GM12878 (cell line): ENCODE measurements around the gene ITGB3BP. TPM values are rescaled to one million over a fixed set of nuclear protein-coding genes. Genes with fewer than 3 reads are reported as not detected.

Experiments
- ATAC-seq: fragments of 200-7000 bp; cut with Tn5 transposase; 3 replicates; pipeline ENCODE4 v1.9.1; 2020; ENCODE audit warnings: mild to moderate bottlenecking, moderate library complexity
- BruUV-seq: library from RNA; stranded (reverse); fragments of 400-500 nt; replicated peaks from 2 replicates; lab custom pipeline; 2021; lab: Mats Ljungman, UMichigan
- CTCF ChIA-PET: fragments of 300-600 bp; sonication (Branson Sonifier 250); formaldehyde crosslinking; extraction: SDS; loops from one replicate; lab custom pipeline; 2021; ENCODE audit warnings: inconsistent platforms; lab: Yijun Ruan, JAX
- POLR2A ChIA-PET: fragments of 350-600 bp; formaldehyde crosslinking; extraction: SDS; loops from one replicate; lab custom pipeline; 2021; ENCODE audit warnings: inconsistent platforms; lab: Charles Lee
- RAD21 ChIA-PET: fragments of 300-600 bp; sonication (Branson Sonifier 250); formaldehyde crosslinking; loops from one replicate; lab custom pipeline; 2023; ENCODE audit warnings: antibody characterized with exemption; ENCODE audit not compliant: unreplicated experiment; lab: Charles Lee
- SMC1A ChIA-PET: fragments of 300-600 bp; sonication (Branson Sonifier 250); formaldehyde crosslinking; loops from one replicate; lab custom pipeline; 2023; ENCODE audit not compliant: unreplicated experiment, uncharacterized antibody; lab: Charles Lee
- DNase-seq: peaks from one replicate; pipeline ENCODE4 v3.0.0-alpha.2; 2011; ENCODE audit warnings: low read depth, low spot score
- FAIRE-seq: peaks from 3 replicates; lab custom pipeline; 2011; peaks lifted over from hg19 to GRCh38; lab: Jason Lieb, UNC
- H2AFZ ChIP-seq: 2 replicates; pipeline ENCODE4 v1.6.0; 2011; ENCODE audit warnings: low read depth, low read length, control low read depth; ENCODE audit not compliant: control insufficient read depth
- H3K27ac ChIP-seq: 2 replicates; pipeline ENCODE4 v1.5.1; 2011; ENCODE audit warnings: control low read depth; ENCODE audit not compliant: control insufficient read depth, insufficient read depth
- H3K27me3 ChIP-seq, 2 experiments: replicated peaks in 1 of 2; 2 replicates each; pipeline versions ENCODE4 v1.6.0 to v1.6.1; 2011; ENCODE audit warnings: low read length in 1 of 2; ENCODE audit not compliant: control insufficient read depth in 2 of 2, insufficient read depth in 2 of 2
- H3K36me3 ChIP-seq, 2 experiments: 2 replicates each; pipeline ENCODE4 v1.5.1; 2011; ENCODE audit warnings: low read length in 1 of 2; ENCODE audit not compliant: control insufficient read depth in 2 of 2, insufficient read depth in 2 of 2
- H3K4me1 ChIP-seq: 2 replicates; pipeline ENCODE4 v1.6.1; 2011; ENCODE audit warnings: mild to moderate bottlenecking, low read length, moderate library complexity, mixed read lengths; ENCODE audit not compliant: control insufficient read depth, insufficient read depth
- H3K4me2 ChIP-seq: 2 replicates; pipeline ENCODE4 v1.6.0; 2011; ENCODE audit warnings: control low read depth; ENCODE audit not compliant: control insufficient read depth, insufficient read depth
- H3K4me3 ChIP-seq: fragments of 200-600 bp; sonication (generic); 2 replicates; pipeline ENCODE4 v1.5.1; 2016
- H3K79me2 ChIP-seq: 2 replicates; pipeline ENCODE4 v1.6.0; 2011; ENCODE audit warnings: low read length; ENCODE audit not compliant: control insufficient read depth, insufficient read depth
- H3K9ac ChIP-seq: 2 replicates; pipeline ENCODE4 v1.8.0; 2011; ENCODE audit warnings: low read length, control low read depth, mixed read lengths; ENCODE audit not compliant: control insufficient read depth, insufficient read depth
- H3K9me3 ChIP-seq: replicated peaks from 3 replicates; pipeline ENCODE4 v1.5.1; 2011; ENCODE audit warnings: mild to moderate bottlenecking, low read length; ENCODE audit not compliant: control insufficient read depth, insufficient read depth
- H4K20me1 ChIP-seq: 2 replicates; pipeline ENCODE4 v1.6.0; 2011; ENCODE audit not compliant: control insufficient read depth, insufficient read depth
- BMI1 ChIP-seq: fragments of 450-650 bp; IDR thresholded peaks from 2 replicates; pipeline ENCODE4 v1.6.1; 2016; ENCODE audit warnings: mild to moderate bottlenecking, moderate library complexity, borderline replicate concordance
- BRCA1 ChIP-seq: IDR thresholded peaks from 2 replicates; pipeline ENCODE4 v1.6.1; 2011; ENCODE audit warnings: low read depth, low read length, improper control_type of control experiment
- GATAD2B ChIP-seq: fragments of 450-650 bp; conservative IDR thresholded peaks from 2 replicates; pipeline ENCODE4 v1.6.1; 2017; ENCODE audit warnings: low read depth, mild to moderate bottlenecking, moderate library complexity
- IKZF2 ChIP-seq, 2 experiments: fragments of 450-650 bp; IDR thresholded peaks; 2 replicates each; pipeline ENCODE4 v1.6.1; 2017; ENCODE audit warnings: mild to moderate bottlenecking in 2 of 2, moderate library complexity in 2 of 2
- KDM1A ChIP-seq: fragments of 200-600 bp; sonication (generic); IDR thresholded peaks from 2 replicates; pipeline ENCODE4 v1.6.1; 2016; ENCODE audit warnings: borderline replicate concordance
- MAX ChIP-seq: IDR thresholded peaks from 2 replicates; pipeline ENCODE4 v1.6.1; 2012; ENCODE audit warnings: low read depth, low read length, improper control_type of control experiment
- MEF2A ChIP-seq: IDR thresholded peaks from 2 replicates; pipeline ENCODE4 v1.6.1; 2011; ENCODE audit warnings: low read depth, mild to moderate bottlenecking, low read length, moderate library complexity; ENCODE audit not compliant: insufficient read depth
- MXI1 ChIP-seq: fragments of 150-350 bp; IDR thresholded peaks from 2 replicates; pipeline ENCODE4 v1.6.1; 2011; ENCODE audit warnings: low read depth, mild to moderate bottlenecking, inconsistent platforms, low read length, improper control_type of control experiment
- PKNOX1 ChIP-seq: fragments of 450-650 bp; IDR thresholded peaks from 2 replicates; pipeline ENCODE4 v1.6.1; 2016; ENCODE audit warnings: mild to moderate bottlenecking
- POLR2AphosphoS2 ChIP-seq: IDR thresholded peaks from 2 replicates; pipeline ENCODE4 v1.6.1; 2011; ENCODE audit warnings: low read depth, mild to moderate bottlenecking, low read length, improper control_type of control experiment, moderate library complexity
- RFX5 ChIP-seq: IDR thresholded peaks from 2 replicates; pipeline ENCODE4 v1.6.1; 2011; ENCODE audit warnings: low read depth, low read length, improper control_type of control experiment
- SP1 ChIP-seq: IDR thresholded peaks from one replicate; pipeline ENCODE4 v1.6.1; 2011; ENCODE audit warnings: low read depth, low read length
- STAT1 ChIP-seq: fragments of 450-650 bp; conservative IDR thresholded peaks from 2 replicates; pipeline ENCODE4 v1.6.1; 2014; ENCODE audit warnings: antibody characterized with exemption, mild to moderate bottlenecking
- WRNIP1 ChIP-seq: IDR thresholded peaks from 2 replicates; pipeline ENCODE4 v1.6.1; 2011; ENCODE audit warnings: low read depth, low read length, improper control_type of control experiment, borderline replicate concordance
- ZBTB4 ChIP-seq: fragments of 450-650 bp; formaldehyde crosslinking; IDR thresholded peaks from 2 replicates; pipeline ENCODE4 v1.4.0; 2022; ENCODE audit warnings: mild to moderate bottlenecking, moderate library complexity
- ZNF592 ChIP-seq: fragments of 450-650 bp; IDR thresholded peaks from 2 replicates; pipeline ENCODE4 v1.6.1; 2017; ENCODE audit warnings: mild to moderate bottlenecking, moderate library complexity
- WGBS: methylation state at CpG from one replicate; pipeline ENCODE4 v1.1.6; 2016; ENCODE audit warnings: low lambda C conversion rate; ENCODE audit not compliant: insufficient replicate concordance, insufficient coverage; ENCODE audit errors: missing lambda C conversion rate; 5-methylcytosine and 5-hydroxymethylcytosine counted together
- in situ Hi-C: fragments of 300-500 bp; cut with MboI; formaldehyde crosslinking; loops from 9 replicates; pipeline ENCODE4 v1.14.3; 2018; ENCODE audit warnings: mixed read lengths
- intact Hi-C: fragments of 100-400 bp; cut with micrococcal nuclease; formaldehyde crosslinking; loops from one replicate; pipeline ENCODE4 v1.14.2; 2022; ENCODE audit not compliant: unreplicated experiment
- polyA plus RNA-seq, 11 experiments: library from polyadenylated mRNA; depleted of rRNA in 4 of 11; unstranded in 6 of 11; stranded (reverse) in 5 of 11; fragments of >200 nt; fragmentation: Nextera tagmentation in 4 of 11; fragmentation: Illumina TruSeq in 1 of 11; extraction: Ambion mirVana in 4 of 11; extraction: Trizol in 1 of 11; gene quantifications; 1 replicate in 1 of 11; 2 replicates in 10 of 11; pipeline versions ENCODE4 v1.2.1 to v1.2.3, GENCODE V29; 2011 to 2016; ENCODE audit warnings: inconsistent platforms in 2 of 11, missing spikeins in 2 of 11, low read depth in 1 of 11
- total RNA-seq, 4 experiments: library from RNA; depleted of rRNA in 3 of 4; stranded (reverse); fragments of >200 nt in 3 of 4; fragmentation: Illumina TruSeq in 1 of 4; extraction: Trizol in 1 of 4; gene quantifications; 2 replicates each; pipeline versions ENCODE4 v1.2.1 to v1.2.3, GENCODE V29; 2013 to 2021

Gene ITGB3BP
- total and polyA plus RNA-seq, 10 of the 15 experiments (the other 5 are each of a cell fraction or from before 2014, with no cell fraction given), result 39.2 to 86.2 (median 61.8) TPM

GRCh38 chr1:63414691-63415365 lies 108.2 kb downstream of the ITGB3BP start:
- H3K36me3 ChIP-seq, result no peaks in the 10 kb centered on the region; a peak in 2 of 4 replicates
- in situ Hi-C loops (no loop called here), intact Hi-C loops (no loop called here)
- 97% methylated on average over 3 of the region's 3 CpGs for WGBS
- no peak overlapping the region for H2AFZ ChIP-seq
- no peak for ATAC-seq
- no TSS peak for BruUV-seq
- no peak overlapping the region for H3K9ac ChIP-seq
- no peak overlapping the region for H3K27ac ChIP-seq
- no peak for DNase-seq
- no peaks in the 10 kb centered on the region for H4K20me1 ChIP-seq
- H3K4me3 ChIP-seq, result no peak overlapping the region
- ChIA-PET RAD21 (no interaction called here), SMC1A (interaction anchor here (1.1 to 4.6 kb wide), 2 partner anchors 12 kb away, joined by 3 to 28 read pairs; no protein-coding TSS in a partner anchor), POLR2A (no interaction called here), CTCF (interaction anchor here (1.4 kb wide), 2 partner anchors 11 to 27 kb away, joined by 4 to 9 read pairs; no protein-coding TSS in a partner anchor)
- H3K79me2 ChIP-seq, result no peaks in the 10 kb centered on the region
- no peaks in the 10 kb centered on the region for H3K4me1 ChIP-seq
- H3K9me3 ChIP-seq, result no peaks in the 10 kb centered on the region
- FAIRE-seq, result no peak
- no peak overlapping the region for H3K4me2 ChIP-seq
- no peaks in the 10 kb centered on the region for H3K27me3 ChIP-seq
- no peak for TF ChIP-seq RFX5
- TF ChIP-seq POLR2AphosphoS2, result no peak
- TF ChIP-seq ZNF592, result no peak
- TF ChIP-seq STAT1, result no peak
- no peak for TF ChIP-seq BRCA1
- no peak for TF ChIP-seq ZBTB4 (CRISPR knock-in tag)
- TF ChIP-seq WRNIP1, result no peak
- TF ChIP-seq PKNOX1, result no peak
- TF ChIP-seq KDM1A, result no peak
- TF ChIP-seq GATAD2B, result no peak
- TF ChIP-seq MAX, result no peak
- no peak for TF ChIP-seq MEF2A
- no peak for TF ChIP-seq MXI1
- TF ChIP-seq SP1, result no peak
- TF ChIP-seq BMI1, result no peak
- TF ChIP-seq IKZF2 (IDR thresholded peaks at IDR 0.05), result no peak
